Stomach (tissue), 9 donors: ENCODE results near the gene ZNF282. TPM values are rescaled to one million over a fixed set of nuclear protein-coding genes. Genes with fewer than 3 reads are reported as not detected.
A peak's percentile ranks its signal among the peaks of the same experiment; 100 is the strongest.

Source experiments
- DNase-seq, 2 donors: peaks; one replicate each; pipeline versions ENCODE4 v3.0.0 to v3.0.0-alpha.2; 2013 to 2019
- H3K27ac ChIP-seq, 5 donors: fragments of 200-600 bp in 4 of 5; sonication (generic) in 4 of 5; one replicate each; pipeline ENCODE4 v1.5.1; 2013 to 2019; ENCODE audit warnings: mild to moderate bottlenecking in 1 of 5, moderate library complexity in 1 of 5
- H3K27me3 ChIP-seq, 3 donors: fragments of 200-600 bp; sonication (generic); one replicate each; pipeline ENCODE4 v1.5.1; 2017 to 2019; ENCODE audit warnings: mixed run types in 1 of 3
- H3K36me3 ChIP-seq, 4 donors: fragments of 200-600 bp; sonication (generic); 1 replicate in 3 of 4; 2 replicates in 1 of 4; pipeline ENCODE4 v1.5.1; 2016 to 2019
- H3K4me1 ChIP-seq, 4 donors: fragments of 200-600 bp; sonication (generic); one replicate each; pipeline ENCODE4 v1.5.1; 2016 to 2019
- H3K4me3 ChIP-seq, 4 donors: fragments of 200-600 bp; sonication (generic) in 3 of 4; one replicate each; pipeline ENCODE4 v1.5.1; 2016 to 2019; ENCODE audit warnings: mild to moderate bottlenecking in 1 of 4
- H3K9me3 ChIP-seq, 4 donors: fragments of 200-600 bp; sonication (generic); one replicate each; pipeline ENCODE4 v1.5.1; 2016 to 2019
- CTCF ChIP-seq, 7 experiments: fragments of 450-650 bp in 4 of 7; fragments of 200-600 bp in 3 of 7; sonication (generic) in 3 of 7; IDR thresholded peaks; one replicate each; pipeline ENCODE4 v1.5.1; 2016 to 2019; ENCODE audit warnings: antibody characterized with exemption in 7 of 7, control low read depth in 2 of 7, mild to moderate bottlenecking in 1 of 7
- EP300 ChIP-seq: sonication (generic); formaldehyde crosslinking; IDR thresholded peaks from one replicate; pipeline ENCODE4 v1.6.1; 2017; ENCODE audit warnings: antibody characterized with exemption
- POLR2A ChIP-seq, 4 donors: fragments of 450-650 bp; IDR thresholded peaks; one replicate each; pipeline ENCODE4 v1.6.1; 2016; ENCODE audit warnings: antibody characterized with exemption in 4 of 4, control low read depth in 2 of 4, mild to moderate bottlenecking in 1 of 4, moderate library complexity in 1 of 4
- POLR2AphosphoS5 ChIP-seq, 3 donors: sonication (generic); formaldehyde crosslinking; IDR thresholded peaks; one replicate each; pipeline ENCODE4 v1.6.1; 2016; ENCODE audit warnings: antibody characterized with exemption in 3 of 3
- WGBS, 5 donors: extraction: QIAGEN DNeasy Blood & Tissue Kit in 3 of 5; methylation state at CpG; one replicate each; pipeline versions ENCODE4 v1.1.5 to v1.1.7; 2013 to 2018; 5-methylcytosine and 5-hydroxymethylcytosine counted together
- intact Hi-C: fragments of 100-400 bp; cut with DNase I; formaldehyde crosslinking; loops from one replicate; pipeline ENCODE4 v1.15.1; 2023; ENCODE audit warnings: low total_unique reads
- polyA plus RNA-seq, 3 donors: library from polyadenylated mRNA; stranded (reverse); fragments of 200-250 nt; gene quantifications; one replicate each; pipeline ENCODE4 v1.2.3, GENCODE V29; 2013
- total RNA-seq, 5 donors: library from RNA; depleted of rRNA; stranded (reverse); fragments of >200 nt; gene quantifications; one replicate each; pipeline versions ENCODE4 v1.1.0 to v1.2.3, GENCODE V29; 2014 to 2016
- donor health status: healthy with polysubstance abuse.
- donor health status: Bipolar disorder and iron deficiency.
- donor health status: healthy.

The ZNF282 gene
- total and polyA plus RNA-seq, 8 donors: 8.4 to 86.0 (median 13.9) TPM

GRCh38 chr7:149191851-149192250 is 3.5 kb upstream of the ZNF282 start:
- WGBS, 5 donors: 63 to 81% (median 69%) methylated on average over 5 of the region's 5 CpGs
- intact Hi-C loops: no loop called here
- Histone ChIP-seq H3K27ac (no peak overlapping the region), H3K27me3 (no peaks in the 10 kb centered on the region), H3K4me1 (peaks cover 8 to 24% (median 15%) of the 10 kb centered on the region in 4 donors), H3K9me3 (no peaks in the 10 kb centered on the region), H3K36me3 (no peaks in the 10 kb centered on the region), H3K4me3 (no peak overlapping the region)
- TF ChIP-seq CTCF (IDR thresholded peaks at IDR 0.05): no peak
- TF ChIP-seq POLR2A (IDR thresholded peaks at IDR 0.05): no peak
- TF ChIP-seq POLR2AphosphoS5 (IDR thresholded peaks at IDR 0.05): no peak
- no peak for DNase-seq

- Histone ChIP-seq H3K4me1 (peaks cover 17 to 41% (median 27%) of the 10 kb centered on the region in 4 donors), H3K27me3 (no peaks in the 10 kb centered on the region), H3K9me3 (no peaks in the 10 kb centered on the region), H3K27ac (peak overlapping the region in 4 of 5 donors; percentile 83 to 95 (median 90)), H3K36me3 (peaks cover 16 to 19% (median 17%) of the 10 kb centered on the region in 4 donors), H3K4me3 (peak overlapping the region; percentile 68 to 88 (median 80))
- no peak for TF ChIP-seq POLR2A (IDR thresholded peaks at IDR 0.05)
- no peak for TF ChIP-seq POLR2AphosphoS5 (IDR thresholded peaks at IDR 0.05)
- no peak for TF ChIP-seq CTCF (IDR thresholded peaks at IDR 0.05)
- TF ChIP-seq EP300: no peak
- intact Hi-C loops: no loop called here
- DNase-seq: no peak
- WGBS, 5 donors: 58 to 75% (median 68%) methylated on average over 4 of the region's 4 CpGs
Measured at GRCh38 chr7:149194799-149195179, 557 bp upstream of the ZNF282 start.

GRCh38 chr7:149196151-149196704 is 882 bp downstream of the ZNF282 start:
- H3K27ac ChIP-seq: peak overlapping the region; percentile 67 to 98 (median 92)
- H3K4me3 ChIP-seq: peak overlapping the region; percentile 68 to 88 (median 80)
- no peaks in the 10 kb centered on the region for H3K9me3 ChIP-seq
- no peaks in the 10 kb centered on the region for H3K27me3 ChIP-seq
- intact Hi-C loops: no loop called here
- TF ChIP-seq EP300 (no peak), POLR2AphosphoS5 (IDR thresholded peaks at IDR 0.05) (no peak), POLR2A (IDR thresholded peaks at IDR 0.05) (no peak), CTCF (IDR thresholded peaks at IDR 0.05) (no peak)
- peaks cover 30 to 34% (median 31%) of the 10 kb centered on the region in 4 donors for H3K36me3 ChIP-seq
- peaks cover 17 to 34% (median 27%) of the 10 kb centered on the region in 4 donors for H3K4me1 ChIP-seq
- WGBS, 5 donors: 1 to 3% (median 2%) methylated on average over 17 of the region's 17 CpGs
- DNase-seq: no peak

GRCh38 chr7:149196705-149197171 is 1.4 kb downstream of the ZNF282 start:
- Histone ChIP-seq H3K4me3 (peak overlapping the region; percentile 68 to 88 (median 80)), H3K9me3 (no peaks in the 10 kb centered on the region), H3K36me3 (peaks cover 36 to 39% (median 37%) of the 10 kb centered on the region in 4 donors), H3K27me3 (no peaks in the 10 kb centered on the region), H3K4me1 (peaks cover 17 to 30% (median 27%) of the 10 kb centered on the region in 4 donors), H3K27ac (peak overlapping the region in 4 of 5 donors; percentile 67 to 95 (median 90))
- intact Hi-C loops: no loop called here
- DNase-seq: peak in 1 of 2 donors; percentile 23
- no peak for TF ChIP-seq POLR2AphosphoS5 (IDR thresholded peaks at IDR 0.05)
- no peak for TF ChIP-seq POLR2A (IDR thresholded peaks at IDR 0.05)
- TF ChIP-seq CTCF (IDR thresholded peaks at IDR 0.05): no peak
- no peak for TF ChIP-seq EP300
- WGBS, 5 donors: 9 to 15% (median 12%) methylated on average over 3 to 7 of the region's 7 CpGs
